GM23338 (cell line): ENCODE results near the gene LARGE1. TPM values are rescaled to one million over a fixed set of nuclear protein-coding genes. Genes with fewer than 3 reads are reported as not detected.

Source experiments
- ATAC-seq: fragments of 200-7000 bp; cut with Tn5 transposase; 3 replicates; pipeline ENCODE4 v1.9.1; 2020
- DNase-seq: peaks from one replicate; pipeline ENCODE4 v3.0.0-alpha.2; 2015; ENCODE audit warnings: low spot score
- H2AFZ ChIP-seq: fragments of 200-600 bp; sonication (generic); 2 replicates; pipeline ENCODE4 v1.8.0; 2016; ENCODE audit warnings: antibody characterized with exemption, mild to moderate bottlenecking, moderate library complexity
- H3F3A ChIP-seq: fragments of 200-600 bp; sonication (generic); replicated peaks from 2 replicates; pipeline ENCODE4 v1.8.0; 2017; ENCODE audit warnings: antibody characterized with exemption, mixed run types, low read depth
- H3K27ac ChIP-seq: fragments of 200-600 bp; sonication (generic); 2 replicates; pipeline ENCODE4 v1.6.1; 2016; ENCODE audit warnings: low read depth
- H3K27me3 ChIP-seq: fragments of 200-600 bp; sonication (generic); 2 replicates; pipeline ENCODE4 v1.8.0; 2016; ENCODE audit warnings: mild to moderate bottlenecking, mixed run types, moderate library complexity; ENCODE audit not compliant: insufficient read depth
- H3K36me3 ChIP-seq: fragments of 200-600 bp; sonication (generic); 2 replicates; pipeline ENCODE4 v1.8.0; 2016; ENCODE audit warnings: mild to moderate bottlenecking; ENCODE audit not compliant: insufficient read depth
- H3K4me1 ChIP-seq: fragments of 200-600 bp; sonication (generic); 2 replicates; pipeline ENCODE4 v1.8.0; 2016; ENCODE audit warnings: mild to moderate bottlenecking, moderate library complexity; ENCODE audit not compliant: insufficient read depth
- H3K4me2 ChIP-seq: fragments of 200-600 bp; sonication (generic); 2 replicates; pipeline ENCODE4 v1.7.1; 2017; ENCODE audit warnings: mixed run types
- H3K4me3 ChIP-seq: fragments of 200-600 bp; sonication (generic); 2 replicates; pipeline ENCODE4 v1.6.1; 2016; ENCODE audit warnings: mixed run types
- H3K79me2 ChIP-seq: fragments of 200-600 bp; sonication (generic); replicated peaks from 2 replicates; pipeline ENCODE4 v1.8.0; 2017; ENCODE audit warnings: mild to moderate bottlenecking; ENCODE audit not compliant: insufficient read depth
- H3K9me2 ChIP-seq: fragments of 200-600 bp; sonication (generic); 2 replicates; pipeline ENCODE4 v1.8.0; 2017; ENCODE audit not compliant: insufficient read depth
- H4K20me1 ChIP-seq: fragments of 200-600 bp; sonication (generic); replicated peaks from 2 replicates; pipeline ENCODE4 v1.8.0; 2017; ENCODE audit warnings: mild to moderate bottlenecking; ENCODE audit not compliant: insufficient read depth
- H3K27ac Mint-ChIP-seq: 2 replicates; pipeline ENCODE4 v1.8.0; 2020; ENCODE audit warnings: inconsistent platforms, mild to moderate bottlenecking, moderate library complexity, mixed read lengths
- H3K27me3 Mint-ChIP-seq: 3 replicates; pipeline ENCODE4 v1.8.0; 2022; ENCODE audit warnings: low read depth, mild to moderate bottlenecking, moderate library complexity, mixed read lengths, inconsistent platforms; ENCODE audit not compliant: insufficient read depth, poor library complexity
- H3K36me3 Mint-ChIP-seq: 3 replicates; pipeline ENCODE4 v1.8.0; 2021; ENCODE audit warnings: low read depth, mild to moderate bottlenecking, inconsistent platforms, moderate library complexity, mixed read lengths
- H3K4me1 Mint-ChIP-seq: 3 replicates; pipeline ENCODE4 v1.8.0; 2020; ENCODE audit warnings: mild to moderate bottlenecking, inconsistent platforms, mixed read lengths
- H3K4me3 Mint-ChIP-seq: 3 replicates; pipeline ENCODE4 v1.8.0; 2021; ENCODE audit warnings: moderate library complexity, mild to moderate bottlenecking, inconsistent platforms, mixed read lengths
- H3K9me3 Mint-ChIP-seq: 3 replicates; pipeline ENCODE4 v1.8.0; 2020; ENCODE audit warnings: moderate library complexity, mild to moderate bottlenecking, inconsistent platforms, mixed read lengths
- CREB1 ChIP-seq: fragments of 250-450 bp; sonication (Bioruptor Pico); IDR thresholded peaks from 2 replicates; pipeline ENCODE4 v1.5.0; 2020; ENCODE audit warnings: low read depth, mild to moderate bottlenecking, moderate library complexity
- EZH2phosphoT487 ChIP-seq: fragments of 200-600 bp; sonication (generic); IDR thresholded peaks from one replicate; pipeline ENCODE4 v1.8.1; 2018; ENCODE audit warnings: antibody characterized with exemption; ENCODE audit not compliant: unreplicated experiment
- JUNB ChIP-seq: IDR thresholded peaks from one replicate; pipeline ENCODE4 v1.6.1; 2016; ENCODE audit warnings: antibody characterized with exemption; ENCODE audit not compliant: unreplicated experiment
- NANOG ChIP-seq: IDR thresholded peaks from 2 replicates; pipeline ENCODE4 v1.6.1; 2016; ENCODE audit warnings: antibody characterized with exemption, borderline replicate concordance
- POLR2AphosphoS5 ChIP-seq: IDR thresholded peaks from 2 replicates; pipeline ENCODE4 v1.6.1; 2016; ENCODE audit warnings: antibody characterized with exemption, low read depth
- STAT1 ChIP-seq: IDR thresholded peaks from one replicate; pipeline ENCODE4 v1.6.1; 2016; ENCODE audit warnings: antibody characterized with exemption; ENCODE audit not compliant: unreplicated experiment
- ZNF331 ChIP-seq: fragments of 250-450 bp; sonication (Bioruptor Pico); IDR thresholded peaks from 2 replicates; pipeline ENCODE4 v1.5.0; 2020; ENCODE audit warnings: low read depth, mild to moderate bottlenecking, moderate library complexity
- polyA plus RNA-seq: library from polyadenylated mRNA; unstranded; fragments of >200 nt; fragmentation: Nextera tagmentation; extraction: Ambion mirVana; gene quantifications from 2 replicates; pipeline ENCODE4 v1.2.1, GENCODE V29; 2016
- total RNA-seq: library from RNA; depleted of rRNA; stranded (reverse); fragments of >200 nt; shearing (Covaris generic); gene quantifications from 2 replicates; pipeline ENCODE4 v1.2.3, GENCODE V29; 2014
- TF ChIP-seq, protein P1 (sequence below): fragments of 250-450 bp; sonication (Bioruptor Pico); IDR thresholded peaks from 2 replicates; pipeline ENCODE4 v1.5.0; 2020; ENCODE audit warnings: mild to moderate bottlenecking, moderate library complexity
- TF ChIP-seq, protein P2 (sequence below): IDR thresholded peaks from one replicate; pipeline ENCODE4 v1.6.1; 2018; ENCODE audit warnings: antibody characterized with exemption; ENCODE audit not compliant: unreplicated experiment

The LARGE1 gene
- total and polyA plus RNA-seq, 2 experiments from 2014 or later = 12.8 to 75.6 TPM

DNA sequence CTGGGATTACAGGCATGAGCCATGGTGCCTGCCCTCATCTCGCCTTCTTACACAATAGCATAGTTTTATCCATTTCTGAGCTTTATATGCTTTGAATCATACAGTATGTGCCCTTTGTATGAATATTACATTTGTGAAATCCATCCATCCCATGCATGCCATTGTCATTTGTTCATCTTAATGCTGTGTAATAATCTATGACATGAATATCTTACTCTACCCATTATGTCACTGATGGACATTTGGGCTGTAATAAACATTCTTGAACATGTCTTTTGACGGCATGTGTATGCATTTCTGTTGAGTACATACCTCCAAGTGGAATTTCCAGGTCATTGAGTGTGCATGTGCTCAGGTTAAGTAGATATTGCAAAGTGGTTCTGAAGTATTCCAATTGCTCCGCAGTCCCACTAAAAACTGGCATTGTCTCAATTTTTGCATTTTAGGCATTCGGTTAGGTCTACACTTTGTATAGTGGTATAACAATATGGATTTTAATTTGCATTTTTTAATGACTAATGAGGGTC is 522.8 kb downstream of the LARGE1 start (continued):
- TF ChIP-seq, protein P1, sequence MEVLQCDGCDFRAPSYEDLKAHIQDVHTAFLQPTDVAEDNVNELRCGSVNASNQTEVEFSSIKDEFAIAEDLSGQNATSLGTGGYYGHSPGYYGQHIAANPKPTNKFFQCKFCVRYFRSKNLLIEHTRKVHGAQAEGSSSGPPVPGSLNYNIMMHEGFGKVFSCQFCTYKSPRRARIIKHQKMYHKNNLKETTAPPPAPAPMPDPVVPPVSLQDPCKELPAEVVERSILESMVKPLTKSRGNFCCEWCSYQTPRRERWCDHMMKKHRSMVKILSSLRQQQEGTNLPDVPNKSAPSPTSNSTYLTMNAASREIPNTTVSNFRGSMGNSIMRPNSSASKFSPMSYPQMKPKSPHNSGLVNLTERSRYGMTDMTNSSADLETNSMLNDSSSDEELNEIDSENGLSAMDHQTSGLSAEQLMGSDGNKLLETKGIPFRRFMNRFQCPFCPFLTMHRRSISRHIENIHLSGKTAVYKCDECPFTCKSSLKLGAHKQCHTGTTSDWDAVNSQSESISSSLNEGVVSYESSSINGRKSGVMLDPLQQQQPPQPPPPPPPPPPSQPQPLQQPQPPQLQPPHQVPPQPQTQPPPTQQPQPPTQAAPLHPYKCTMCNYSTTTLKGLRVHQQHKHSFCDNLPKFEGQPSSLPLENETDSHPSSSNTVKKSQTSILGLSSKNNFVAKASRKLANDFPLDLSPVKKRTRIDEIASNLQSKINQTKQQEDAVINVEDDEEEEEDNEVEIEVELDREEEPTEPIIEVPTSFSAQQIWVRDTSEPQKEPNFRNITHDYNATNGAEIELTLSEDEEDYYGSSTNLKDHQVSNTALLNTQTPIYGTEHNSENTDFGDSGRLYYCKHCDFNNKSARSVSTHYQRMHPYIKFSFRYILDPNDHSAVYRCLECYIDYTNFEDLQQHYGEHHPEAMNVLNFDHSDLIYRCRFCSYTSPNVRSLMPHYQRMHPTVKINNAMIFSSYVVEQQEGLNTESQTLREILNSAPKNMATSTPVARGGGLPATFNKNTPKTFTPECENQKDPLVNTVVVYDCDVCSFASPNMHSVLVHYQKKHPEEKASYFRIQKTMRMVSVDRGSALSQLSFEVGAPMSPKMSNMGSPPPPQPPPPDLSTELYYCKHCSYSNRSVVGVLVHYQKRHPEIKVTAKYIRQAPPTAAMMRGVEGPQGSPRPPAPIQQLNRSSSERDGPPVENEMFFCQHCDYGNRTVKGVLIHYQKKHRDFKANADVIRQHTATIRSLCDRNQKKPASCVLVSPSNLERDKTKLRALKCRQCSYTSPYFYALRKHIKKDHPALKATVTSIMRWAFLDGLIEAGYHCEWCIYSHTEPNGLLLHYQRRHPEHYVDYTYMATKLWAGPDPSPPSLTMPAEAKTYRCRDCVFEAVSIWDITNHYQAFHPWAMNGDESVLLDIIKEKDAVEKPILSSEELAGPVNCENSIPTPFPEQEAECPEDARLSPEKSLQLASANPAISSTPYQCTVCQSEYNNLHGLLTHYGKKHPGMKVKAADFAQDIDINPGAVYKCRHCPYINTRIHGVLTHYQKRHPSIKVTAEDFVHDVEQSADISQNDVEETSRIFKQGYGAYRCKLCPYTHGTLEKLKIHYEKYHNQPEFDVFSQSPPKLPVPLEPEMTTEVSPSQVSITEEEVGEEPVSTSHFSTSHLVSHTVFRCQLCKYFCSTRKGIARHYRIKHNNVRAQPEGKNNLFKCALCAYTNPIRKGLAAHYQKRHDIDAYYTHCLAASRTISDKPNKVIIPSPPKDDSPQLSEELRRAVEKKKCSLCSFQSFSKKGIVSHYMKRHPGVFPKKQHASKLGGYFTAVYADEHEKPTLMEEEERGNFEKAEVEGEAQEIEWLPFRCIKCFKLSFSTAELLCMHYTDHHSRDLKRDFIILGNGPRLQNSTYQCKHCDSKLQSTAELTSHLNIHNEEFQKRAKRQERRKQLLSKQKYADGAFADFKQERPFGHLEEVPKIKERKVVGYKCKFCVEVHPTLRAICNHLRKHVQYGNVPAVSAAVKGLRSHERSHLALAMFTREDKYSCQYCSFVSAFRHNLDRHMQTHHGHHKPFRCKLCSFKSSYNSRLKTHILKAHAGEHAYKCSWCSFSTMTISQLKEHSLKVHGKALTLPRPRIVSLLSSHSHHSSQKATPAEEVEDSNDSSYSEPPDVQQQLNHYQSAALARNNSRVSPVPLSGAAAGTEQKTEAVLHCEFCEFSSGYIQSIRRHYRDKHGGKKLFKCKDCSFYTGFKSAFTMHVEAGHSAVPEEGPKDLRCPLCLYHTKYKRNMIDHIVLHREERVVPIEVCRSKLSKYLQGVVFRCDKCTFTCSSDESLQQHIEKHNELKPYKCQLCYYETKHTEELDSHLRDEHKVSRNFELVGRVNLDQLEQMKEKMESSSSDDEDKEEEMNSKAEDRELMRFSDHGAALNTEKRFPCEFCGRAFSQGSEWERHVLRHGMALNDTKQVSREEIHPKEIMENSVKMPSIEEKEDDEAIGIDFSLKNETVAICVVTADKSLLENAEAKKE (CRISPR knock-in tag) = no peak
- TF ChIP-seq CREB1 (CRISPR knock-in tag) (no peak), EZH2phosphoT487 (no peak), POLR2AphosphoS5 (no peak), NANOG (no peak), STAT1 (no peak), JUNB (no peak), ZNF331 (CRISPR knock-in tag) (no peak)

DNA sequence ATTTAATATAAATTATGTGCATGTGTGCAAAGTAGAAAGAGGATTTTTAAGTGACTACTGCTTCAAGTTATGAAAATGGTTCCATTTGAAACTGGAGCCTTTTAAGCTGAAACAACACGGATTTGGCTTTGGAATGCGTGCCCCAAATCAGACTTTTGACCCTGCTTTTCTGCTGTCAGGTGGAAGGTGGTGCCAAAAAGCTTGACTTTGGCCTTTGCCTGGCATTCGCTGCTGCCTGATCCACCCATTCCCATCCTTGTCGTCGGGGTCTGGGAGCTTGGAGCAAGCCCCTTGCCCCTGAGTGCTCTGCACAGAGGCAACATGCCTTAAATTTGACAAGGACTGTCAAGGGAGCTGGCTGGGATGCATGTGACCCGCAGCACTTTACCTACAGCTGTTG is 526.8 kb downstream of the LARGE1 start:
- peaks cover 8% of the 10 kb centered on the region; the same call in 1 of the 2 replicates for H4K20me1 ChIP-seq
- DNase-seq = no peak

More for the DNA sequence above, 526.8 kb downstream of the LARGE1 start:
- H3K27ac ChIP-seq = no peak overlapping the region
- TF ChIP-seq, protein P2, sequence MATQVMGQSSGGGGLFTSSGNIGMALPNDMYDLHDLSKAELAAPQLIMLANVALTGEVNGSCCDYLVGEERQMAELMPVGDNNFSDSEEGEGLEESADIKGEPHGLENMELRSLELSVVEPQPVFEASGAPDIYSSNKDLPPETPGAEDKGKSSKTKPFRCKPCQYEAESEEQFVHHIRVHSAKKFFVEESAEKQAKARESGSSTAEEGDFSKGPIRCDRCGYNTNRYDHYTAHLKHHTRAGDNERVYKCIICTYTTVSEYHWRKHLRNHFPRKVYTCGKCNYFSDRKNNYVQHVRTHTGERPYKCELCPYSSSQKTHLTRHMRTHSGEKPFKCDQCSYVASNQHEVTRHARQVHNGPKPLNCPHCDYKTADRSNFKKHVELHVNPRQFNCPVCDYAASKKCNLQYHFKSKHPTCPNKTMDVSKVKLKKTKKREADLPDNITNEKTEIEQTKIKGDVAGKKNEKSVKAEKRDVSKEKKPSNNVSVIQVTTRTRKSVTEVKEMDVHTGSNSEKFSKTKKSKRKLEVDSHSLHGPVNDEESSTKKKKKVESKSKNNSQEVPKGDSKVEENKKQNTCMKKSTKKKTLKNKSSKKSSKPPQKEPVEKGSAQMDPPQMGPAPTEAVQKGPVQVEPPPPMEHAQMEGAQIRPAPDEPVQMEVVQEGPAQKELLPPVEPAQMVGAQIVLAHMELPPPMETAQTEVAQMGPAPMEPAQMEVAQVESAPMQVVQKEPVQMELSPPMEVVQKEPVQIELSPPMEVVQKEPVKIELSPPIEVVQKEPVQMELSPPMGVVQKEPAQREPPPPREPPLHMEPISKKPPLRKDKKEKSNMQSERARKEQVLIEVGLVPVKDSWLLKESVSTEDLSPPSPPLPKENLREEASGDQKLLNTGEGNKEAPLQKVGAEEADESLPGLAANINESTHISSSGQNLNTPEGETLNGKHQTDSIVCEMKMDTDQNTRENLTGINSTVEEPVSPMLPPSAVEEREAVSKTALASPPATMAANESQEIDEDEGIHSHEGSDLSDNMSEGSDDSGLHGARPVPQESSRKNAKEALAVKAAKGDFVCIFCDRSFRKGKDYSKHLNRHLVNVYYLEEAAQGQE = no peak
- TF ChIP-seq STAT1 = no peak
- TF ChIP-seq CREB1 (CRISPR knock-in tag) = no peak
- H3K4me2 ChIP-seq = no peak overlapping the region
- no peaks in the 10 kb centered on the region for H3K4me1 Mint-ChIP-seq
- H3K27me3 Mint-ChIP-seq = peaks cover 6% of the 10 kb centered on the region
- no peaks in the 10 kb centered on the region; the same call in 2 of the 3 replicates for H3K36me3 Mint-ChIP-seq
- no peaks in the 10 kb centered on the region for H3K79me2 ChIP-seq
- no peaks in the 10 kb centered on the region for H3F3A ChIP-seq
- H3K27me3 ChIP-seq = no peaks in the 10 kb centered on the region
- H3K9me2 ChIP-seq = no peaks in the 10 kb centered on the region; the same call in 1 of the 2 replicates
- no peak overlapping the region for H3K4me3 Mint-ChIP-seq
- ATAC-seq = no peak
- no peaks in the 10 kb centered on the region for H3K9me3 Mint-ChIP-seq
- H2AFZ ChIP-seq = no peak overlapping the region
- H3K27ac Mint-ChIP-seq = no peak overlapping the region
- no peak overlapping the region for H3K4me3 ChIP-seq
- no peaks in the 10 kb centered on the region for H3K36me3 ChIP-seq
- H3K4me1 ChIP-seq = no peaks in the 10 kb centered on the region
